SH-SY5Y (cell line): ENCODE measurements around the gene DYNLT5.

Experiments
- GATA2 ChIP-seq: IDR thresholded peaks from 2 replicates; pipeline ENCODE4 v1.6.1; 2011; ENCODE audit warnings: mild to moderate bottlenecking, low read depth, low read length
- GATA3 ChIP-seq: IDR thresholded peaks from 2 replicates; pipeline ENCODE4 v1.6.1; 2011; ENCODE audit warnings: low read depth, mild to moderate bottlenecking, low read length, moderate library complexity

GRCh38 chr1:66777831-66778230 is 25.6 kb downstream of the DYNLT5 start:
- TF ChIP-seq GATA2 (no peak), GATA3 (no peak)
